Skeletal muscle cell (primary cell): ENCODE measurements around the gene KMT2C.

Experiments
- DNase-seq: peaks from one replicate; pipeline ENCODE4 v3.0.0-alpha.2; 2010; ENCODE audit warnings: low read depth
- H3K4me3 ChIP-seq: 2 replicates; pipeline ENCODE4 v1.5.1; 2011; ENCODE audit warnings: low read depth, mild to moderate bottlenecking, control low read depth, low read length, moderate library complexity

Gene KMT2C

DNA sequence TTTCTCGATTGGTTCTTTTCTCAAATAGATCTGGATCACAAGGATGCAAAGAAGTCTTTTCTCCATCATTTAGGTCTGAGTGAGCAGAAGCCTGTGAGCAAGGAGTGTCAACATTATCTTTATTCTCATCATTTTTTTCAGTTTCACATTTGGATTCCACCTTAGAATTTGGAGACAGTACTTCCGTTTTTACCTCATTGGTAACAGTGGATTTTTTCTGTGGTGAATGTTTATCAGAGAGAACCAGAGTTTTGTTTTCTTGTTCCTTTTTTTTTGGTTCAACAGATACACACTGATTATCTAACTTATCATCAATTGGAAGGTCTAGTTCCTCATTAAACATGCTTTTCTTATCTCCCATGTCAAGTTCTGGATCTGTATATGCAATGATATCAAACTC lies 259.0 kb downstream of the KMT2C start:
- no peak for DNase-seq
- no peak overlapping the region for H3K4me3 ChIP-seq

DNA sequence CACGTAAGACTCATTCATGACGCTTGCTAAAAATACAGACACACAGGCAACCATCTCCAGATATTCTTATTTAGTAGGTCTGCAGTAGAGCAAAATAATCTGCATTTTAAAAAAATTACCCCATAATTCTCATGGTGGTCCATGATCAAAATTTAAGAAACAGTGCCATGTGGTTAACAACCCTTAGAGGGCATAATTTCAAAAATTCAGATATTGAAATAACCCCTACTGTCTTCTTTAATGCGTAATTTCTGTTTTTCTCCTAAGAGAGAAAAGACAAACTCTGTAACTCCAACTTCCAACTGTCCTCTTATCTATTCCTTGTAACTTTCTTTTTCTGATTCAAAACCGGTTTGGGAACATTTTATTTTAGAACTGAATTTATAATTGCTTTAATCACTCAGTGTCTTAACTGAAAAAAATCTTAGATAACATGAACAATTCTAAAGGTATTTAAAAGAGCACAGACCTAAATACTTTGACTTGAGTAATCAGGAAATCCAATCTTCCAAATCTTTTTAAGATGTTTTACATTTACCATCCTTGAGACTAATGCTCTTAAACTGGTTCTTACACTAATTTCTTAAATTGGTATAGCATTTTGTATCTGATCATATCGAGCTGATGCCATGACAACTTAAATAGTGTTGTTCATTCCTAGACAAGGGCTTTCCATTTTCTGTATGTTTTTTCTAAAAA lies 262.3 kb downstream of the KMT2C start:
- no peak for DNase-seq
- H3K4me3 ChIP-seq: no peak overlapping the region

DNA sequence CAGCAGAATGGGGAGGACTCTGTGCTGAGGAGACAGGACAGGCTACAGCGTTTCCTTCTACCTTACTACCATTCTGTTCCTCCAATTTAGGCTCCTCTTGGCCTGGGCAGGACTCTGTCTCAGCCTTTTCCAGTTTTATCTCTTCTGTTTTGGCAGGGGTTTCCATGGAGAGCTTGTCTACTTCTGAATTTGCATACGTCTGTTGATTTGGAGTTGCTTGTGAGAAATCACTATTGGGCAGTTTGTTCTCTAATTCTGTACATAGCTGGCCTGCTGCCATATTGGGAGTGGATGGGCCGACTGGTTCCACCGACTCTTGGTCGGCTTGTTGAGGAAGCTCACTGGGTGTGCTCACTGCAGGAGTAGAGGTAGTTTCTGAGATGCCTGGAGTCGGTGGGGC lies 273.5 kb downstream of the KMT2C start:
- no peak overlapping the region for H3K4me3 ChIP-seq

DNA sequence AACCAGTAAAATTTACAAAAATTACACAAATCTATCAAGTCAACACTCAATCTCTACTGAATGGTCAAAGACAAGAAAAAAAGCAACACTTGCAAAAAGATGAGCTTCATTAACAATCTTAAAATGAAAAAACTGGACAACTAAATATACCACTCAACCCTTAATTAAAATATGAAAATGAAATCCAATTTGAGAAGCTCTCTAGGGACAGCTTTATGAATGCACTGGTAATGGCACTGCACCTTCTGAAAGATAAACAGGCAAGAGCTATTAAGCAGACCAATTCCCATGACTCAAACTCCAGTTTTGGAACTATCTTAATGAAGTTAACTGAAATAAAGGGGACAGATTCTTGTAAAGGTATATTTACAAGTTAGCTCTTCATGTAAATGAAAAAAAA lies 274.6 kb downstream of the KMT2C start:
- no peak overlapping the region for H3K4me3 ChIP-seq
- no peak for DNase-seq

More for the DNA sequence above, 273.5 kb downstream of the KMT2C start:
- no peak for DNase-seq

DNA sequence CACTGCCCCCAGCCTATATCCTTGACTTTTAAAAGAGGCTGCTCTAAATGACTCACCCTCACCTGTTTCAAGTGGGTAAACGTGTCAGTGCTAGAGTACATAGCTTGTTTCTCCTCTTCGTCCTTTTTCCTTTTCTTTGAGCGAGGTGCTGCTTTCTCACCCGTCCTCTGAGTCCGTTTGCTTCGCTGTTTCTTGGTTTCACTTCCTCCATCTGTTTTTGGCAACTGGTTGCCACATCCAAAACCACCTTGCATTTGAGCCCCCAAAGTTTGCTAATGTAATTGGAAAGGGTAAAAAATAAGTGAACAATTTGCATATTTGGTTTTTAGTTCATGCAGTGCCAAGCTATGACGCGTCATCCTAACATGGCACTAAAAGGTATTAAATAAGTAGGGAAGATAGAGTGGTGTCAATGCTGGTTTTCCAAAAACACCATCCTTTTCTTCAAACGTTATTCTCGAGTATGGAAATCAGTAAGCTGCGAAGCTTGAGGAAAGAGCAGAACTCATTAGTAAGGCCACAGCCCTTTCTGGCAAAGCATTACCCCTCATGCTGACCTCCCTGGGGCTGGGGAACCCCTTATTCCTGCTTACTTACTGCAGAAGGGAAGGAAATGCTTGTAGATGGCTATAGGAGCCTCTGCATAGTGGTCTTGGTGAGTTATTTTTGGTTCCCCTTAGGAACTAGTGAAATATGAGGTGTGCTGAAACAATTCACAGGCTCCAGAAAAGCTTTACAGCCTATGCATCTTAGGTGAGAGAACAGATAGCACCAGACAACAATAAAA lies 276.8 kb downstream of the KMT2C start:
- DNase-seq: no peak
- no peak overlapping the region for H3K4me3 ChIP-seq

DNA sequence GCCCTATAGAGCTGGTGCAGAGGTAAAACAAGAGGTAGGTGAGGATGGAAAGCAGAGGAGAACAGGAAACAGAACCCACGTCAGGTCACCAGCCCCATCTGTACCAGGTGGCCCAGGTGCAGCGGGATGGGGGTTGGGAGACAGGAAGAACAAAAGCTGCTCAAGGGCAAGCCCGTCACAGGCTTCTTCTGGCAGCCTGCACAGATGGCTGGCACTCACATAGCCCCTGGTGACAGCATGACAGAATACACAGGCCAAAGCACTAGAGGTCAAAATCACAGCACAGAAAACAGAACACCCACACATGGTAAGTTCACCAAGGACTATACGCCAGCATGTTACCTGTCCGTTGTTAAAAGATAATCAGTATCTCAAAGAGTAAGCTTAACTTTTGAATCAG lies 283.5 kb downstream of the KMT2C start:
- DNase-seq: no peak
- no peak overlapping the region for H3K4me3 ChIP-seq

DNA sequence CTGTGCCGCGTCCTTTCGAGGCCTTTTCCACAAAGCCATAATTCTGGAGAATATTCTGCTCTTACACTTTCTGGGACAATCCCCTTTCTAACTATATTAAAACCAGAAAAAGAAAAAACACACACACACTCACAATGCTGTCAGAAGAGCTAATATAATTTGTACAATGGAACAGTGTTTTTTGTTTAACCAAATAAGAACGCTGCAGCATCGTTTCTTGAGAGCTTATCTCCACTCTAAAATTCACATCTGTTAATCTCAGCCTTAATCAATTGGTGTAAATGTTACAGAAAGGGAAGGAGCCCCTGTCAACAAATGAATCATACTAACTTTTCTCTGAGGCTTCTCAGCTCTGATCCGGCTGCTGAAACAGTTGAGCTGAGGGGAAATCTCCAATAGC lies 286.4 kb downstream of the KMT2C start:
- DNase-seq: no peak
- H3K4me3 ChIP-seq: no peak overlapping the region

DNA sequence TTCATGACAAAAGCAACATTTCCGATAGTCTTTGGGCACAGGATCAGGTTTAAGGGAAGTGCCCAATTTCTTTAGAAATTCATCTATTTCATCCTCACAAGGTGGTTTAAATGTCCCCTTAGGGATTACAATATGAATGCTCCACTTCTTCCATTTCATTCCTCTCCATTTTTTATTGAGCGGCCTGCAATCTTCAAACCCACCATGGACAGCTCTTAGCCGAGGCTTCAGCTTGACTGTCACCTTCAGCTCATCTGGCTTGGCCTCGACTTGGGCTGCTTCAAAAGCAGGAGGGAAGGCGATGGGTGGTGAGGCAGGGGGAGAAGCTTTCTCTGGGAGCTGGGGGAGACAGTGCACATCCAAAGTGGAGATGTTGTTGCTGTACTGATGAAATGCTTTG lies 287.1 kb downstream of the KMT2C start:
- no peak for DNase-seq
- H3K4me3 ChIP-seq: no peak overlapping the region

DNA sequence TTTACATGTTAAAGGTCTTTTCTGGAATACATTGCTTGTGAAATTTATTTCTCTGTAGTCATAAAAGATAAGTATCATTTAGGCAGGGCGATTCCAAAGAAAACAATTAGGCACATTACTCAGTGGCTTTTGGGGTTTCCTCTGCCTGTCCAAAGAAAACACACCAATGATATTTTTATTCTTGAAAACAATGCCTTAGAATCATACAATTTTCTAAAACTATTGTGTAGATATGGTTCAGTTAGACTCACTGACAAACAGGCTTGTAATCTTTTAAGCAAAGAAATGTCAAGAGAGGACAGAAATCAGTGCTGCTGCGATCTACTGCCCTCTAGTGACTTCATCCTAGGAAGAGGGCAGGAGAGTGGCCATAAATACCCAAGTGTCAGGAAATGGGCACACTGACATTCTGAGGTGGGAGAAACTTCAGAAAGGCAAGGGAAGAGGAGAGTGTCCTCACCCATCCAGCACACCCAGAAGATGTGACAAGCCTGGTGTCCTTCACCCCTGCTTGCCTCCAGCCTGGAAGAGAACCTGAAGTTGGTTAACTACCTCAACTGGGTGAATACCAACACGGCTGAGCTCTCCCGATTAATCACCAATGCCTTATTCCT lies 289.8 kb downstream of the KMT2C start:
- no peak overlapping the region for H3K4me3 ChIP-seq
- DNase-seq: peak; percentile 14

DNA sequence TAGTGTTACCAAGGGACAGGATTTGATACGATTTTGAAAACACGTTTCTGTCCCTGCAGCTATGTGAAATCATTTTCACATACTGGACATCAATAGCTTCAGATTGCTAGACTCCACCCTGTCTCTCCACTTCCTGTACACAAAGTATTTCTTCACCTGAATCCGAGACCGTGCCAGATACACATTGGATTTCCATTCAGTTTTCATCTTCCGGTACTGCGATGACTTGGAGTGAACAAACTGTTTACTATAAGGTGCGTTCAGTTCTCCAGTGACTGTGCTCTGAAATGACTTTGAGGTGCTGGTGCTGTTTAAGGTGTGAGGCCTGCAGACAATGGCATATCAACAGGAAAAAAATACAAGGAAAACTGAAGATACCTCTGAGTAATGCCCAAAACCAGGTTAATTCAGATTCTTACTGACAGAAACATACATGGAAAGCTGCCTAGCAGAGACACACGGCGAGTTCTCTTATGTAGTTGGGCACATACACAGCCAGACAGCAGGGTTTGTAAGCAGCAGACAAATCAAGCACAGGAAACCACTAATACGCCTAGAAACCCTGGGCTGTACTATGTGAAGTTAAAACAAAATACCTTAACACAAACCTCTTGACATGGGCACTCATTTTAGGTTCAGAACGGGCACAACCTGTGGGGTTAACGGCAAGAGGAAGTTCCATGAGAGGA lies 291.1 kb downstream of the KMT2C start:
- no peak overlapping the region for H3K4me3 ChIP-seq
- DNase-seq: no peak

DNA sequence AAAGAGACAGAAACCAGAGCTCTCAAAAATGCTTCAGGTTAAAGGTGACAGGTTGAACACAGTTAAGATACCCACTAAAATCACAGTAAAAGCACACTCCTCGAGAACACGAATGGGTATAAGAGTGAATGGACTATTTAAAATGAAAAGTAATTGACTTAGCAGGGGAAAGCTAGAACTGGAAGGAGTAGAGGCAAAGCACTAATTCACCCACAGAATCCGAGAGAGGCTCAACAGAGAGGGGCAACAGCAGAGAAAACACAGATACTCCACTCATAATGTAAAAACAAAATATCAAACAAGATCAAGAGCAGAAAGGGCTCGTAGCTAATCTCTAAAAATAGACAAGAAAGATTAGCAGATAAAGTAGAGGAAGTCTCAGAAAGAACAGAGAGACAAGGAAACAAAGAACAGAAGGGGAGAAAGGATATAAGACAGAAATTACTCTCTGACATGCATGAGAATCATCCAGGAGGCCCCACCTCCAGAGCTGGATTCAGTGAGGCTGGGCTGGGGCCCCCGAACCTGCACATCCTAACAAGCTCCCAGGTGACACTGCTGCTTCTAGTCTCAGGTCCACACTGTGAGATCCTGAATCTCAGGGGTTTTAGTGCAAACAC lies 292.7 kb downstream of the KMT2C start:
- H3K4me3 ChIP-seq: no peak overlapping the region
- DNase-seq: no peak

DNA sequence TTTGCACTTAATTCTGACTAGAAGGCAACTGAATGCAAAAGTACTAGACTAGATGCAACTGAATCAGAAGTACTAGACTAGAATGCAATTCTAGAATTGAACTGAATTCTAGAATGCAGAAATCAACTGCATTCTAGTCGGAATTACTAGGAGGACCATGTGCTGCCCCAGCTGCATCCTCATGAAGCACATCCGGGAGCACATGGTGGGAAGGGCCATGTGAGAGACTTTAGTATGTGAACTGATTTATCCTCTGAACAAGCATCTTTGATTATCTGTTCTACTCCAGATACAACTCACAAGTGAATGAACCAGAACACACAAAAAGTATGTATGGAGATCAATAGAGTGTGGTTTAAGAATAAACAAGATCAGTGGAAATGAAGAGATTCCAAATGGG lies 295.2 kb downstream of the KMT2C start:
- no peak overlapping the region for H3K4me3 ChIP-seq
- DNase-seq: no peak

DNA sequence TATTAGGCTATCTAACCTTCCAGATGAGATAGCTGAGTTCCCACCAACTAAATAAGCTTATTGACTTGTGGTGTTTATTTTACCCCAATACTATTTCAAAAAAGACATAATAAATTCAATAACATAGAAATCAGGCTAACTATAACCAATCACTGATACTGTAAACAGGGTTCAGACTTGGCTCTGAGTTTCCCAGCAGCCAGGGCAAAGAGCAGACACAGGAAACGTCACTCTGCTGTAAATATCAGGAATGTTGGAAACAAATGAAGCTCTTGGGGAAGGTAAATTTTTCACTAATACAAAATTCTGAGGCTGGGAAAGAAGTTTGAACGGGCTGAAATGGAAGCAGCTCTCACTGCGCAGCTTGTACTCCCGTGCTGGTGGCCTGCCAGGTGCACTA lies 295.7 kb downstream of the KMT2C start:
- H3K4me3 ChIP-seq: no peak overlapping the region
- DNase-seq: no peak

DNA sequence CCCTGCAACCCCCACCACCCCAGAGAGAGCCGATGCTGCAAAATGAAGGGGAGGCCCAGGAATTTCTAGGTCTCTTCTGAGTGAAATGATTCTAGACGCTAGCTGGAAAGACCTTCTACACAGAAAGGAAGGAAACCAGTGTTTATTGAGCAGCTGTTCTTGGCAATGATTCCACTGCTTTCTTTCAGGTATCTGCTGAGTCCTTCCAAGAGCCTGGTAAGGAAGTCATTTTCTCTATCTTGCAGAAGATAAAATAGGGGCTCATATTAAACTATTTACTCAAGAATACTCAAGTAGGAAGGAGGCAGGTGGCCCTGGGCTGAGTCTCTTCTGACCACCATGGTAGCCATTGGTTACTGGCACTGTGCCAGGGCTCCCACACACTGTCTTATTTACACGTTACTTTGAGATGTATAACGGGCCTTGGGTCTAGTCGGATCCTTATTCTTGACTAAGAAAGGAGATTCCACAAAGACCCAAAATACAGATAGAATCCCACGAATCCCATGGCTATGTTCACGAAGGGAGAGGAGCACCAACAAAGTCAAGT lies 298.3 kb downstream of the KMT2C start:
- H3K4me3 ChIP-seq: no peak overlapping the region
- DNase-seq: no peak

DNA sequence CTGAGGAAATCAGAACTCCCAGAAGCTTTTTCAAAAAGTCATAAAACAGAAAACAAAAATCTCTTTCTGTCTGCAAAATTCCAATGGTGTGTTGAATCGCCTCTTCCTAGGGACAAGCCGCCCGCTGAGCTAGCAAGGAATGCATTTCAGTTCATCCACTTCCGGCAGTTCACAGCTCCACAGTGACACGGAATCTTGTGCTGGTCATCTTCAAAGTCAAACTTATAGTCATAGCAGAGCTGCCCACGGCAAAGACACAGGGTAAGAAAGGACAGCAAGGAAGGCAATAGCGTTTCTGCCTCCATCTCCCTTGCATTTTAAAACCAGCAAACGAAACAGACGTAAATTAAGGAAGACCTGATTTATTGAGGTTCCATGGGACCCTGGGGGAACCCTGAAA lies 299.1 kb downstream of the KMT2C start:
- peak; percentile 22 for DNase-seq

DNA sequence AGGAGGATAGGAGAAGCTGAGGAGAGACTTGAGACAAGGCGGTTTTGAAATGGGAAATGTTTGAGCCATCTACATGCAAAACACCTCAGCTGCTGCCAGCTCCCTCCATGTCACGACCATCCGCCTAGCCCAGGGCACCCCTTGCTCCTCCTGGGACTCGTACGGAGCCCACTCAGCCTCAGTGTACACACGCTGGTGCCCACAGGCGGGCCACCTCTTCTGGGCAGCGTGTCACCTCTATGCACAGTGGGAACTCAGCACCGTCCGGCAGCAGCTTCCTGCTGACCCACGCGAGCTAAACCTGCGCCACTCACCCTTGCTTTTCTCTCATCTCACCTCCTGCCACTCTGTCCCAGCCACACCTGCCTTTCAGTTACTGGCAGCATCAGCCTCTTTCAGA lies 302.0 kb downstream of the KMT2C start:
- H3K4me3 ChIP-seq: no peak overlapping the region
- no peak for DNase-seq

More for the DNA sequence above, 299.1 kb downstream of the KMT2C start:
- H3K4me3 ChIP-seq: no peak overlapping the region

DNA sequence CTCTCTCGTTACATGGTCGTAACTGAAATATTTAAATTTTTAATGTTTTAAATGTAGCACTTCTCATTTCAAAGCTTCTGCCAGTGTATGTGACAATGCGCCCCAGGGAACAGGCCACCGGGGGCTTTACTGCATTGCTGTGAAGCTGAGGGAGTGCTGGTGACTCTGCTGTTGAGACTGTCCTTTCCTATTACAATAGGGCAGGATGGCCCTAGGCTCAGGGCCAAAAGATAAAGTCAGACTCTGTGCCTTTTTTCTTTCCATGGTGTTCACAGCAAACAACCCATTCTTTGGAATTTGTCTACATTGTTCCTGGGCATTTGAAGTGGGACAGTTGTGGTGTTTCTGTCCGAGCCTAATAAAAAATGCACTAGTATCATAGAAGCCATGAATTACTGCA lies 303.0 kb downstream of the KMT2C start:
- H3K4me3 ChIP-seq: no peak overlapping the region
- DNase-seq: no peak

DNA sequence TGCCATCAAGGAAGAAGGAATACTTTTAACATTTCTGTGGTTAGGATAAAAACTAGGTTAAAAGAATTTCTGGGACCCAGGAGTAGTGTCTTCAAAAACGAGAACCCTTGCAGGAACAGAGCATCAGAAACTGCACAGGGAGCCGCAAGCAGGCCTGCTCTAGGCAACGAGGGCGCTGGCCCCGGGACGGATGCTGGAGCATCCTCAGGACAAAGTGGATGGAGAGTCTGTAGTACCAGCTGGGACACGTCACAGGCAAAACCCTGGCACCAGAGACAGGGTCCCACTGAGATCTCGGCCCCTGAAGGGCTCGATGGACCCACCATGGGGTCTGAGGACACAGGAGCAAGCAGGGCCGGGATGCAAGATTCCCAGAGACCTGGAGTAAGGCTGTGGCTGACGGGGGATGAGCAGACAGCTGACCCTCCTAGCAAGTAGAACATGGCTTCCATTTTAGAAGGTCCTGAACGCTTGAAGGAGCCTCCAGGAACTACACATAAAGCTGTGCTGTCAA lies 303.8 kb downstream of the KMT2C start:
- DNase-seq: no peak
- H3K4me3 ChIP-seq: no peak overlapping the region
